Spleen (tissue), 7 donors: ENCODE measurements around the gene FAM171A2.

Source experiments
- POLR2AphosphoS5 ChIP-seq, 3 donors: sonication (generic); formaldehyde crosslinking; IDR thresholded peaks; one replicate each; pipeline ENCODE4 v1.5.1; 2017; ENCODE audit warnings: antibody characterized with exemption in 3 of 3
- TF ChIP-seq, protein P1 (sequence below), 11 experiments: fragments of 200-600 bp in 7 of 11; fragments of 450-650 bp in 4 of 11; sonication (generic) in 4 of 11; IDR thresholded peaks in 8 of 11; conservative IDR thresholded peaks in 3 of 11; 1 replicate in 7 of 11; 2 replicates in 4 of 11; pipeline versions ENCODE4 v1.4.0 to v1.8.0; 2016 to 2021; ENCODE audit warnings: antibody characterized with exemption in 11 of 11, inconsistent platforms in 4 of 11, mild to moderate bottlenecking in 1 of 11
- donor health status: DM: no; HTN: no; CAD: no; lungs with moderate emphysema.
- donor health status: DM: no; HTN: no; CAD: no.
- donor health status: DM: no; HTN: no; CAD: no.

DNA sequence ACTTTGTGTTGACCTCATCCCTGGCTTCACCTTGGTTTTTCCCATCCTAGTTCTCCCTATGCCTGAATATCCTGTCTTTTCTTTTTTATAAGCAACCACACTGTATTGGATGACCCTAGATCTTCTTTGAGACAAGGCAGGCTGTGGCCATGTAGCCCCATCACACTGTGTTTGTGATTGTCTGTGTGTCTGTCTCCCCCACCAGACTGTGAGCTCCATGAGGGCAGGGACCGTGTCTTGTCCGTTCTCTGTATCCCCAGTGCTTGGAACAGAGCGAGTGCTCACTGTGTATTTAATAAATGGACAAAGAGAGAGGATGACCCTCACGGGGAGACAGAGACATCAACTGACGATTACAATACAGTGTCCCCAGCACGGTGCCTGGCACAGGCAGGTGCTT, 46.1 kb downstream of the FAM171A2 start:
- TF ChIP-seq, protein P1, sequence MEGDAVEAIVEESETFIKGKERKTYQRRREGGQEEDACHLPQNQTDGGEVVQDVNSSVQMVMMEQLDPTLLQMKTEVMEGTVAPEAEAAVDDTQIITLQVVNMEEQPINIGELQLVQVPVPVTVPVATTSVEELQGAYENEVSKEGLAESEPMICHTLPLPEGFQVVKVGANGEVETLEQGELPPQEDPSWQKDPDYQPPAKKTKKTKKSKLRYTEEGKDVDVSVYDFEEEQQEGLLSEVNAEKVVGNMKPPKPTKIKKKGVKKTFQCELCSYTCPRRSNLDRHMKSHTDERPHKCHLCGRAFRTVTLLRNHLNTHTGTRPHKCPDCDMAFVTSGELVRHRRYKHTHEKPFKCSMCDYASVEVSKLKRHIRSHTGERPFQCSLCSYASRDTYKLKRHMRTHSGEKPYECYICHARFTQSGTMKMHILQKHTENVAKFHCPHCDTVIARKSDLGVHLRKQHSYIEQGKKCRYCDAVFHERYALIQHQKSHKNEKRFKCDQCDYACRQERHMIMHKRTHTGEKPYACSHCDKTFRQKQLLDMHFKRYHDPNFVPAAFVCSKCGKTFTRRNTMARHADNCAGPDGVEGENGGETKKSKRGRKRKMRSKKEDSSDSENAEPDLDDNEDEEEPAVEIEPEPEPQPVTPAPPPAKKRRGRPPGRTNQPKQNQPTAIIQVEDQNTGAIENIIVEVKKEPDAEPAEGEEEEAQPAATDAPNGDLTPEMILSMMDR (IDR thresholded peaks at IDR 0.05 in 8 of 11, conservative IDR thresholded peaks at IDR 0.05 in 3 of 11) = no peak
- no peak for TF ChIP-seq POLR2AphosphoS5 (IDR thresholded peaks at IDR 0.05)
